ENCODE data around the gene ACKR3. TPM values are rescaled to one million over a fixed set of nuclear protein-coding genes. Genes with fewer than 3 reads are reported as not detected.

Gene ACKR3
- polyA plus RNA-seq, 1 donor = 22.4 TPM

- DNase-seq = no peak
Measured at GRCh38 chr2:236612737-236613136, 43.1 kb downstream of the ACKR3 start.

GRCh38 chr2:236613612-236614011 is 44.0 kb downstream of the ACKR3 start:
- no peak for DNase-seq

GRCh38 chr2:236614551-236614950 is 44.9 kb downstream of the ACKR3 start:
- DNase-seq = no peak

GRCh38 chr2:236616031-236616430 is 46.4 kb downstream of the ACKR3 start:
- no peak for DNase-seq

GRCh38 chr2:236616624-236617023 is 47.0 kb downstream of the ACKR3 start:
- no peak for DNase-seq

- no peak for DNase-seq
Measured at GRCh38 chr2:236617221-236617737, 47.7 kb downstream of the ACKR3 start.

- no peak for DNase-seq
Measured at GRCh38 chr2:236617796-236618195, 48.2 kb downstream of the ACKR3 start.

- DNase-seq = no peak
Measured at GRCh38 chr2:236618370-236618769, 48.7 kb downstream of the ACKR3 start.

- DNase-seq = no peak
Measured at GRCh38 chr2:236619910-236620612, 50.4 kb downstream of the ACKR3 start.

- DNase-seq = no peak
Measured at GRCh38 chr2:236621786-236622185, 52.2 kb downstream of the ACKR3 start.

- DNase-seq = no peak
Measured at GRCh38 chr2:236622201-236622600, 52.6 kb downstream of the ACKR3 start.

- no peak for DNase-seq
Measured at GRCh38 chr2:236622660-236623059, 53.0 kb downstream of the ACKR3 start.

GRCh38 chr2:236623816-236624215 is 54.2 kb downstream of the ACKR3 start:
- no peak for DNase-seq

- DNase-seq = no peak
Measured at GRCh38 chr2:236625156-236625690, 55.6 kb downstream of the ACKR3 start.

- DNase-seq = no peak
Measured at GRCh38 chr2:236626391-236627150, 56.9 kb downstream of the ACKR3 start.

- DNase-seq = no peak
Measured at GRCh38 chr2:236627193-236627592, 57.6 kb downstream of the ACKR3 start.

GRCh38 chr2:236627841-236628240 is 58.2 kb downstream of the ACKR3 start:
- no peak for DNase-seq

GRCh38 chr2:236628256-236628901 is 58.8 kb downstream of the ACKR3 start:
- DNase-seq = no peak

GRCh38 chr2:236628981-236629605 is 59.5 kb downstream of the ACKR3 start:
- no peak for DNase-seq

- no peak for DNase-seq
Measured at GRCh38 chr2:236629961-236630872, 60.6 kb downstream of the ACKR3 start.

- no peak for DNase-seq
Measured at GRCh38 chr2:236631281-236631855, 61.7 kb downstream of the ACKR3 start.
